ENCODE measurements around the gene HPSE2.

Gene HPSE2

GRCh38 chr10:98481404-98481945 is 754.2 kb downstream of the HPSE2 start:
- no peak for DNase-seq

- DNase-seq = no peak
Measured at GRCh38 chr10:98478430-98479222, 757.0 kb downstream of the HPSE2 start.

- DNase-seq = no peak
Measured at GRCh38 chr10:98477861-98478260, 757.8 kb downstream of the HPSE2 start.

GRCh38 chr10:98474628-98475027 is 761.0 kb downstream of the HPSE2 start:
- DNase-seq = no peak

GRCh38 chr10:98472196-98472595 is 763.5 kb downstream of the HPSE2 start:
- no peak for DNase-seq

GRCh38 chr10:98470850-98471249 is 764.8 kb downstream of the HPSE2 start:
- DNase-seq = no peak

GRCh38 chr10:98469001-98469931 is 766.4 kb downstream of the HPSE2 start:
- no peak for DNase-seq

GRCh38 chr10:98467506-98468318 is 767.9 kb downstream of the HPSE2 start:
- peak; percentile 80 for DNase-seq

GRCh38 chr10:98466861-98467505 is 768.7 kb downstream of the HPSE2 start:
- DNase-seq = no peak

GRCh38 chr10:98465866-98466265 is 769.8 kb downstream of the HPSE2 start:
- no peak for DNase-seq

GRCh38 chr10:98463976-98464754 is 771.5 kb downstream of the HPSE2 start:
- DNase-seq = no peak

GRCh38 chr10:98463016-98463415 is 772.6 kb downstream of the HPSE2 start:
- DNase-seq = no peak

GRCh38 chr10:98461500-98461842 is 774.2 kb downstream of the HPSE2 start:
- DNase-seq = no peak

GRCh38 chr10:98460837-98461499 is 774.7 kb downstream of the HPSE2 start:
- DNase-seq = no peak

- no peak for DNase-seq
Measured at GRCh38 chr10:98458809-98459784, 776.6 kb downstream of the HPSE2 start.

GRCh38 chr10:98457721-98458120 is 777.9 kb downstream of the HPSE2 start:
- no peak for DNase-seq

- DNase-seq = no peak
Measured at GRCh38 chr10:98456686-98457482, 778.8 kb downstream of the HPSE2 start.

GRCh38 chr10:98456043-98456570 is 779.5 kb downstream of the HPSE2 start:
- no peak for DNase-seq

Measured in activated CD4-positive, alpha-beta T cell treated with anti-CD3 and anti-CD28 coated beads, Interleukin-10, Interleukin-2, amounts not matched to agents 100 ng/mL and 50 ng/mL, durations not matched to agents 16 hours and 8 hours (primary cell).